Measurements from ENCODE around the gene TRAPPC14.

The TRAPPC14 gene

DNA sequence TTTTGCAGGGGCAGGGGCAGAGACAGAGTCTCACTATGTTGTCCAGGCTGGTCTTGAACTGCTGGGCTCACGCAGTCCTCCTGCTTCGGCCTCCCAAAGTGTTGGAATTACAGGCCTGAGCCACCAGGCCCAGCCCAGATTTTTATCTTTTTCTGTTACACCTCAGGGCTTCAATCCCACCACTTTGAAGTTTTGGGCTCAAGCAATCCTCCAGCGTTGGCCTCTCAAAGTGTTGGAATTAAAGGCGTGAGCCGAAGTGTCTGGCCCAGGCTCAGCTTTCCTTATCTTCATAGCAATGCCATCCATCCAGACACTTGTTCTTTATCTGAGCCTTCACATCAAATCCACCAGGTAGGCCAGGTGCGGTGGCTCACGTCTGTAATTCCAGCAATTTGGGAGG is 43.5 kb downstream of the TRAPPC14 start:
- TF ChIP-seq, protein P1, sequence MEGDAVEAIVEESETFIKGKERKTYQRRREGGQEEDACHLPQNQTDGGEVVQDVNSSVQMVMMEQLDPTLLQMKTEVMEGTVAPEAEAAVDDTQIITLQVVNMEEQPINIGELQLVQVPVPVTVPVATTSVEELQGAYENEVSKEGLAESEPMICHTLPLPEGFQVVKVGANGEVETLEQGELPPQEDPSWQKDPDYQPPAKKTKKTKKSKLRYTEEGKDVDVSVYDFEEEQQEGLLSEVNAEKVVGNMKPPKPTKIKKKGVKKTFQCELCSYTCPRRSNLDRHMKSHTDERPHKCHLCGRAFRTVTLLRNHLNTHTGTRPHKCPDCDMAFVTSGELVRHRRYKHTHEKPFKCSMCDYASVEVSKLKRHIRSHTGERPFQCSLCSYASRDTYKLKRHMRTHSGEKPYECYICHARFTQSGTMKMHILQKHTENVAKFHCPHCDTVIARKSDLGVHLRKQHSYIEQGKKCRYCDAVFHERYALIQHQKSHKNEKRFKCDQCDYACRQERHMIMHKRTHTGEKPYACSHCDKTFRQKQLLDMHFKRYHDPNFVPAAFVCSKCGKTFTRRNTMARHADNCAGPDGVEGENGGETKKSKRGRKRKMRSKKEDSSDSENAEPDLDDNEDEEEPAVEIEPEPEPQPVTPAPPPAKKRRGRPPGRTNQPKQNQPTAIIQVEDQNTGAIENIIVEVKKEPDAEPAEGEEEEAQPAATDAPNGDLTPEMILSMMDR (IDR thresholded peaks at IDR 0.05; ENCODE audit: borderline replicate concordance, control extremely low read depth, extremely low read depth, insufficient read depth, missing control alignments), result no peak
- DNase-seq (ENCODE audit: low spot score), result no peak
- in situ Hi-C loops (cut with MboI; ENCODE audit: low sequenced_read_pairs, unreplicated experiment), result no loop called here

DNA sequence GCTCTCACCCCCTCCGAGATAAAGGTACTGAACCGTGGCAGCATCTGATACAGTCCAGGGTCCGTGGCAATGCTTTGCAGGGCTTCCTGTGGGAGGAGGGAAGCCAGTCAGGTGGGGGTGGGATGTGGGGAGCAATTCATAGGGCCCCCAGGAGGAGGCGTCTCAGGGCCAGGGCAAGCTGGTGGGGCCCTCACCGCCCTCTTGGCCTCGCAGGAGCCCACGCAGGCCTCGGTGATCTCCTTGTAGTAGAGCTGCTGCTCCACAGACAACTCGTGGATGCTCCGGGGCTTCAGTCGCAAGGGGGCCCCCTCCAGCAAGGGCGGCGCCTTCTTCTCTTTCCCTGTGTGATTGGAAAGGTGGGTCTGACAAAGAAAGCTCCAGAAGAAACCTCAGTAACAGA is 46.6 kb downstream of the TRAPPC14 start:
- in situ Hi-C loops (cut with MboI; ENCODE audit: low sequenced_read_pairs, unreplicated experiment), result no loop called here
- DNase-seq (ENCODE audit: low spot score), result no peak
- TF ChIP-seq, protein P1 (IDR thresholded peaks at IDR 0.05; ENCODE audit: borderline replicate concordance, control extremely low read depth, extremely low read depth, insufficient read depth, missing control alignments), result no peak

DNA sequence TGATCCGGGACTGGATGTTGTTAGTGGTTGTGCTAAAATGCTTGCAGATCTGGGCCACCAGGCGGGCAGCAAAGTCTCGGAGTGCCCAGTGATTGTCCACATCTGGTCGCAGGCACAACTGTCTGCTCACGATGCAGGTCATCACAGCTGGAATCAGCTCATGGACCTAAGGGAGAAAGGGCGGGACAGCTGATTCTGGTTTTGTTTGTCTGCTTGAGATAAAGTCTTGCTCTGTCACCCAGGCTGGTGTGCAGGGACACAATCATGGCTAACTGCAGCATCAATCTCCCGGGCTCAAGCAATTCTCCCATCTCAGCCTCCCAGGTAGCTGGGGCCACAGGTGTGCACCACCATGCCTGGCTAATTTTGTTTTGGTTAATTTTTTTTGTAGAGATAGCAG is 47.4 kb downstream of the TRAPPC14 start:
- TF ChIP-seq, protein P1 (IDR thresholded peaks at IDR 0.05; ENCODE audit: borderline replicate concordance, control extremely low read depth, extremely low read depth, insufficient read depth, missing control alignments), result no peak
- DNase-seq (ENCODE audit: low spot score), result no peak
- in situ Hi-C loops (cut with MboI; ENCODE audit: low sequenced_read_pairs, unreplicated experiment), result no loop called here

DNA sequence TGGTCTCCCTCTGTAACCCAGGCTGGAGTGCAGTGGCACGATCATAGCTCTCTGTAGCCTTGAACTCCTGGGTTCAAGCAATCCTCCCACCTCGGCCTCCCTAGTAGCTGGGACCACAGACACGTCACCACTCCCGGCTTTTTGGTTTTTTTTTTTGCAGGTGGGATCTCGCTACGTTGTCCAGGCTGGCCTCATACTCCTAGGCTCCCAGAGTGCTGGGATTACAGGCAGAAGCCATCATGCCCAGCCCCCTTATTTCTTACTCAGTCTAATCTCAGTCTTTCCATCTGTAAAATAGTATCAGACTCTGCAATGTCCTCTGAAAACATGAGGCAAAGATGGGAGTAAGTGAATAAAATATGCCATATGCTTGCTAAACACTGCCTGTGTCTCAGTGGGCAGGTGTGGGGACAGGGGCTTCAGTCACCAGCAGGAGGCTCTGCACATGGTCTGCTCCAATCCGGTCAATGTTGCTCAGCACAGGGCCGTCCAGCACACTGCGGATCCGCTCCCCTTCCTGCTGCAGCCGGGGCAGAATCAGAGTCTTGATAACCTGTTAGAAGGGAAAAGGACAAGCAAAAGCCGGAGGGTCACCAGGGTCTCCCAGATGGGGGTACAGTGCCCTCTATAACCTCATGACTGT is 48.9 kb downstream of the TRAPPC14 start:
- in situ Hi-C loops (cut with MboI; ENCODE audit: low sequenced_read_pairs, unreplicated experiment), result no loop called here
- TF ChIP-seq, protein P1 (IDR thresholded peaks at IDR 0.05; ENCODE audit: borderline replicate concordance, control extremely low read depth, extremely low read depth, insufficient read depth, missing control alignments), result no peak

DNA sequence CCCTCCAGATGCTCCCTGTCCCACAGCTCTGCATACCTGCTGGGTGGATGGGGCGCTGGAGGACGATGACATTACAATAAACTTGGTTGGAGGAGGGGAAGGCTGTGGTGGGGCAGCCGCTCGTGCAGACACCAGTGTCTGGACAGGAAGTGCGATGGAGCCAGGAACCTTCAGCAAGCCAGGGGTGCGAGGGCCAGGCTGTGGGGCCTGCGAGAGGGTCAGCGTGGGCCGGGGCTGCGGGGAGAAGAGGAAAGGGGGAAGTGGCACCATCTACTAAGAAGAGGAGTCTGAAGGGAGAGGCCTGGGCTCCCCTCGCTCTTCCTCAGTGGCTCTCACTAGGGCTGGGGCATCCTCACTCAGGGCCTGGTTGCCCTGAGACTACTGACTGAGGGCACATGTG is 50.6 kb downstream of the TRAPPC14 start:
- DNase-seq (ENCODE audit: low spot score), result no peak
- TF ChIP-seq, protein P1 (IDR thresholded peaks at IDR 0.05; ENCODE audit: borderline replicate concordance, control extremely low read depth, extremely low read depth, insufficient read depth, missing control alignments), result no peak
- in situ Hi-C loops (cut with MboI; ENCODE audit: low sequenced_read_pairs, unreplicated experiment), result no loop called here

More for the DNA sequence above, 48.9 kb downstream of the TRAPPC14 start:
- DNase-seq (ENCODE audit: low spot score), result no peak

DNA sequence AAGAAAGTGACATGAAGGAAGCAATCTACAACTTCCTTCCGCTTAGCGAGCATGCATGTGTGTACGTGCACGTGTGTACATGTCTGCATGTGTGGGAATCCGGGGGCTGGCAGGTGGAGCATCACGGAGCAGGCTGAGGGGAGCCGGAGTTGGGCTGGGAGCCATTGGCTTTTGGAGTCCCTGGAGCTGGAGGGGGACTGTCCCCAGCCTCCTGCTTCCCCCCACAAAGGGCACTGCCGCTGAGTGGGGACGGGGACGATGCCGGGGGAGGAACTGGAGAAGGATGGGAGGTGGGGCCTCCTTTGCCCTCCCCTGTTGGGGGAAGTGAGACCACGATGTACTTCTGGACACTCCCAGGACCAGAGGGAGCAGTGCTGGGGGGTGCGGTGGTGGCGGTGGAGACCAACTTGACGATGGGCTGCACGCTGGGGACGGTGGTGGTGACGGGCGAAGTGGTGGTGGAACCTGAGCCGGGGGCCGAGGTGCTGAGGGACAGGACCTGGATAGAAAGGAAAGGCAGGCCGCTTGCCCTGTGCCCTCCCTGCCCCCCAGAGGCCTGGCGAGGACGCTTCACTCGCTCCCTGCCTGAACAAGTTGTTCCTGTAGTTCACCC is 51.3 kb downstream of the TRAPPC14 start:
- TF ChIP-seq, protein P1 (IDR thresholded peaks at IDR 0.05; ENCODE audit: borderline replicate concordance, control extremely low read depth, extremely low read depth, insufficient read depth, missing control alignments), result no peak
- DNase-seq (ENCODE audit: low spot score), result no peak
- in situ Hi-C loops (cut with MboI; ENCODE audit: low sequenced_read_pairs, unreplicated experiment), result no loop called here
